Occipital lobe (tissue), 3 donors: ENCODE measurements around the gene INHA. TPM values are rescaled to one million over a fixed set of nuclear protein-coding genes. Genes with fewer than 3 reads are reported as not detected.

ENCODE experiments used
- DNase-seq: peaks from one replicate; lab custom pipeline; 2025; lab: John Stamatoyannopoulos, UW
- small RNA-seq: library from RNA; depleted of rRNA; stranded (forward); fragments of <200 nt; gene quantifications from one replicate; pipeline ENCODE3, GENCODE V24; 2014
- total RNA-seq: library from RNA; depleted of rRNA; stranded (reverse); fragments of >200 nt; gene quantifications from one replicate; pipeline ENCODE4 v1.2.3, GENCODE V29; 2014

The INHA gene
- total RNA-seq, 1 donor from 2014 or later, result not detected

- DNase-seq, result no peak
Observed at GRCh38 chr2:219611306-219611705, 39.2 kb downstream of the INHA start.

- DNase-seq, result no peak
Observed at GRCh38 chr2:219611866-219612576, 39.9 kb downstream of the INHA start.

GRCh38 chr2:219612577-219613286 lies 40.6 kb downstream of the INHA start:
- DNase-seq, result no peak

- DNase-seq, result no peak
Observed at GRCh38 chr2:219613461-219614070, 41.5 kb downstream of the INHA start.

GRCh38 chr2:219614076-219614860 lies 42.2 kb downstream of the INHA start:
- DNase-seq, result no peak

- DNase-seq, result no peak
Observed at GRCh38 chr2:219615036-219615435, 42.9 kb downstream of the INHA start.

GRCh38 chr2:219615894-219616293 lies 43.8 kb downstream of the INHA start:
- DNase-seq, result no peak

- DNase-seq, result no peak
Observed at GRCh38 chr2:219616550-219616949, 44.4 kb downstream of the INHA start.

GRCh38 chr2:219618733-219619122 lies 46.6 kb downstream of the INHA start:
- no peak for DNase-seq

- no peak for DNase-seq
Observed at GRCh38 chr2:219619235-219619634, 47.1 kb downstream of the INHA start.

- DNase-seq, result no peak
Observed at GRCh38 chr2:219620546-219620945, 48.4 kb downstream of the INHA start.

GRCh38 chr2:219621935-219622334 lies 49.8 kb downstream of the INHA start:
- no peak for DNase-seq

- DNase-seq, result no peak
Observed at GRCh38 chr2:219622472-219622871, 50.4 kb downstream of the INHA start.

- DNase-seq, result no peak
Observed at GRCh38 chr2:219624565-219624964, 52.5 kb downstream of the INHA start.

GRCh38 chr2:219625179-219625578 lies 53.1 kb downstream of the INHA start:
- no peak for DNase-seq

Small RNA genes lying within 50 kb of the gene (small RNA-seq; reads per million reads assigned to genes)
- not detected for gene MIR3132
- gene RN7SKP213, result not detected

Other genes starting within 250 kb of the INHA start
- not detected for gene RESP18, start 239.6 kb upstream of the INHA start, total RNA-seq
- 17.5 TPM for gene DNPEP, start 184.4 kb upstream of the INHA start, total RNA-seq
- 2.3 TPM for gene DES, start 153.9 kb upstream of the INHA start, total RNA-seq
- 14.2 TPM for gene SPEG, start 137.5 kb upstream of the INHA start, total RNA-seq
- gene GMPPA, start 73.4 kb upstream of the INHA start, total RNA-seq, result 7.5 TPM
- 8.3 TPM for gene ASIC4, start 57.8 kb upstream of the INHA start, total RNA-seq
- 25.9 TPM for gene CHPF, start 28.5 kb upstream of the INHA start, total RNA-seq
- 14.0 TPM for gene TMEM198, start 28.3 kb upstream of the INHA start, total RNA-seq
- gene OBSL1, start 771 bp upstream of the INHA start, total RNA-seq, result 39.9 TPM
- 14.7 TPM for gene STK11IP, start 25.5 kb downstream of the INHA start, total RNA-seq
- 32.1 TPM for gene SLC4A3, start 55.3 kb downstream of the INHA start, total RNA-seq